ENCODE measurements around the gene MTOR.
A peak's percentile ranks its signal among the peaks of the same experiment; 100 is the strongest.

MTOR gene

GRCh38 chr1:11158291-11158690 lies 104.1 kb downstream of the MTOR start:
- Mint-ChIP-seq H3K27ac (peak overlapping the region; percentile 94 to 98 (median 94)), H3K9me3 (peaks cover 10% of the 10 kb centered on the region), H3K36me3 (ENCODE audit: low read depth) (peaks cover 60% of the 10 kb centered on the region), H3K4me3 (peak overlapping the region in 1 of 3 experiments; percentile 1), H3K4me1 (peaks cover 32% of the 10 kb centered on the region), H3K27me3 (ENCODE audit: low read depth) (no peaks in the 10 kb centered on the region)
- TF ChIP-seq CTCF (IDR thresholded peaks at IDR 0.05; ENCODE audit: unreplicated experiment in 3 of 3): no peak

DNA sequence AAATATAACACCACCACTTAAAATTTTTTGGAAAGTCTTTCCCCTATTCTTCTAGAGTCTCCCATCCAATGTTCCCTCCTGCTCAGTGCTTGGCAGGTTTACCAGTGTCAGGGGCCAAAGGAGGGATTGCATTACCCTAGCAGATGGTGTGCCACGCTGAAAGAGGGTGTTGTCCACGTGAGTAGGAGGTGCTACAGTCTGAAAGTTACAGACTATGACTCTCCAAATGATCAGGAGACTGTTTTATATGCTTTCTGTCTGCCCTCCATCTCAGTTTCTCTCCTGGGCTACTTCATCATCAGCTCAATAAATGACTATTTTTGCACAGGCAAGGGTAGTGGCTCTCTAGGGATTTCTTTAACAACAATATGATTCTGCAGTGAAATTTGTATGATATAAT lies 104.5 kb downstream of the MTOR start:
- Mint-ChIP-seq H3K27ac (peak overlapping the region; percentile 94 to 98 (median 94)), H3K4me3 (no peak overlapping the region)
- no peak for TF ChIP-seq CTCF (IDR thresholded peaks at IDR 0.05; ENCODE audit: unreplicated experiment in 3 of 3)

DNA sequence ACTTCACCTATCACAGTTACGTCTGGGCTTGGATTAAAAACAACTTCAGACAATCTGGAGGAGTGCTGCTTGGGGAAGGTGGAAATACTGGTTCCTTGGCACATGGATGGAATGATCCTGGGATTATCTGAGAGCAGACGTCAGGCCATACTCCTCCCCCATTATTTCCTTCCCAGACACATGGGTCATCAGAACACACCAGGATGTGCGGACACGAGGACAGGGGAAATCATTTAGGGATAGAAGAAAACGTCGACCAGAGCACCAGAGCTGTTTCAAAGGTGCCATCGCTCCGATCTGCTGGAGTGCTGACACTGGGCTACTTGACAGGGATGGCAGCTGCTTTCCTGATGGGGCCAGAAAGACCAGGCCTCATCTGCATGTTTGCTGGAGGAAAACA lies 105.0 kb downstream of the MTOR start:
- no peak for TF ChIP-seq CTCF (IDR thresholded peaks at IDR 0.05; ENCODE audit: unreplicated experiment in 3 of 3)
- Mint-ChIP-seq H3K9me3 (peaks cover 10% of the 10 kb centered on the region), H3K27ac (peak overlapping the region; percentile 94 to 98 (median 94)), H3K27me3 (ENCODE audit: low read depth) (no peaks in the 10 kb centered on the region), H3K36me3 (ENCODE audit: low read depth) (peaks cover 59% of the 10 kb centered on the region), H3K4me1 (peaks cover 41% of the 10 kb centered on the region), H3K4me3 (peak overlapping the region in 1 of 3 experiments; percentile 45)

More for the DNA sequence above, 104.5 kb downstream of the MTOR start:
- H3K4me1 Mint-ChIP-seq: peaks cover 36% of the 10 kb centered on the region
- peaks cover 10% of the 10 kb centered on the region for H3K9me3 Mint-ChIP-seq
- H3K27me3 Mint-ChIP-seq (ENCODE audit: low read depth): no peaks in the 10 kb centered on the region
- H3K36me3 Mint-ChIP-seq (ENCODE audit: low read depth): peaks cover 60% of the 10 kb centered on the region

- H3K4me3 Mint-ChIP-seq: no peak overlapping the region
- H3K27ac Mint-ChIP-seq: peak overlapping the region; percentile 94 to 98 (median 94)
- TF ChIP-seq CTCF (IDR thresholded peaks at IDR 0.05; ENCODE audit: unreplicated experiment in 3 of 3): no peak
- H3K27me3 Mint-ChIP-seq (ENCODE audit: low read depth): no peaks in the 10 kb centered on the region
- peaks cover 59% of the 10 kb centered on the region for H3K36me3 Mint-ChIP-seq (ENCODE audit: low read depth)
- H3K4me1 Mint-ChIP-seq: peaks cover 45% of the 10 kb centered on the region
- peaks cover 6% of the 10 kb centered on the region for H3K9me3 Mint-ChIP-seq
Measured at GRCh38 chr1:11156963-11157362, 105.4 kb downstream of the MTOR start.

- Mint-ChIP-seq H3K27ac (peak overlapping the region; percentile 94 to 98 (median 94)), H3K4me1 (peaks cover 50% of the 10 kb centered on the region), H3K4me3 (no peak overlapping the region), H3K36me3 (ENCODE audit: low read depth) (peaks cover 56% of the 10 kb centered on the region), H3K27me3 (ENCODE audit: low read depth) (no peaks in the 10 kb centered on the region), H3K9me3 (peaks cover under 1% of the 10 kb centered on the region)
- no peak for TF ChIP-seq CTCF (IDR thresholded peaks at IDR 0.05; ENCODE audit: unreplicated experiment in 3 of 3)
Measured at GRCh38 chr1:11156441-11156840, 105.9 kb downstream of the MTOR start.

GRCh38 chr1:11153184-11153583 lies 109.2 kb downstream of the MTOR start:
- Mint-ChIP-seq H3K9me3 (no peaks in the 10 kb centered on the region), H3K36me3 (ENCODE audit: low read depth) (peaks cover 56% of the 10 kb centered on the region), H3K27me3 (ENCODE audit: low read depth) (no peaks in the 10 kb centered on the region), H3K4me1 (peaks cover 61% of the 10 kb centered on the region), H3K27ac (peak overlapping the region; percentile 93 to 97 (median 96)), H3K4me3 (no peak overlapping the region)
- no peak for TF ChIP-seq CTCF (IDR thresholded peaks at IDR 0.05; ENCODE audit: unreplicated experiment in 3 of 3)

All from nephron (organoid).